ENCODE results near the gene DMPK. TPM values are rescaled to one million over a fixed set of nuclear protein-coding genes. Genes with fewer than 3 reads are reported as not detected.
"Not testable (repeated sequence)": the region's sequence is repeated elsewhere in the genome, so short reads cannot be mapped to it uniquely, and the experiment has no call there.

The DMPK gene
- total RNA-seq, 1 experiment from 2014 or later: 40.5 TPM

DNA sequence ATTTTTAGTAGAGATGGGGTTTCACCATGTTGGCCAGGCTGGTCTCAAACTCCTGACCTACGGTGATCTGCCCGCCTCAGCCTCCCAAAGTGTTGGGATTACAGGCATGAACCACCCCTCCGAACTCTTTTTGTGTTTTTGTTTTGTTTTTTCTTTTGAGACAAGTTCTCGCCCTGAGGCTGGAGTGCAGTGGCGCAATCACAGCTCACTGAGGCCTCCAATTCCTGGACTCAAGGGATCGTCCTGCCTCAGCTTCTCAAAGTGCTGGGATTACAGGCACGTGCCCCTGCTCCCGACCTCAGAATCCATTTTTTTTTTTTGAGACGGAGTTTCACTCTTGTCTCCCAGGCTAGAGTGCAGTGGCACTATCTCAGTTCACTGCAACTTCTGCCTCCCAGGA is 24.6 kb downstream of the DMPK start:
- peak overlapping the region; percentile 64 for H3K27ac Mint-ChIP-seq (ENCODE audit: low read depth, unreplicated experiment)
- peak; percentile 57 for DNase-seq (ENCODE audit: unreplicated experiment)
- no TSS peak for BruUV-seq (replicated peaks)

DNA sequence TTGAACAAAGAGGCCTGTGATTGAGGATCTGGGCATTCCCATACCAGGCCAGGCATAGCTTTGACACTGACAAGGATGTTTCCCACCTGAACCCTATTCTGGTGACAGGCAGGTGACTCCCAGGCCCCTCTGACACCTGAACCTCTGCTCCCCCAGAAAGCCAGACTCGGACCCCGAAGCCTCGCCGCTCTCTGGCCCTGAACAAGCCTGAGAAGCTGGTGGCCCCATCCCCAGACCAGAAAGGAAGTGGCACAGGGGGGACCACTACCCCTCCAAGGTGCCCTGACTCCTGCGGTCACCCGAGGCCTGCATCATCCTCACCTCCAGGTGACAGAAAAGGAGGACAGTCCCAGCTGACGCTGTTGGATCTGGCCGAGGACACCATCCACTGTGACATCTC is 28.0 kb downstream of the DMPK start:
- no peaks in the 10 kb centered on the region for H3K36me3 Mint-ChIP-seq (ENCODE audit: insufficient read depth, unreplicated experiment)
- intact Hi-C loops (cut with micrococcal nuclease): no loop called here
- TF ChIP-seq, protein P1, sequence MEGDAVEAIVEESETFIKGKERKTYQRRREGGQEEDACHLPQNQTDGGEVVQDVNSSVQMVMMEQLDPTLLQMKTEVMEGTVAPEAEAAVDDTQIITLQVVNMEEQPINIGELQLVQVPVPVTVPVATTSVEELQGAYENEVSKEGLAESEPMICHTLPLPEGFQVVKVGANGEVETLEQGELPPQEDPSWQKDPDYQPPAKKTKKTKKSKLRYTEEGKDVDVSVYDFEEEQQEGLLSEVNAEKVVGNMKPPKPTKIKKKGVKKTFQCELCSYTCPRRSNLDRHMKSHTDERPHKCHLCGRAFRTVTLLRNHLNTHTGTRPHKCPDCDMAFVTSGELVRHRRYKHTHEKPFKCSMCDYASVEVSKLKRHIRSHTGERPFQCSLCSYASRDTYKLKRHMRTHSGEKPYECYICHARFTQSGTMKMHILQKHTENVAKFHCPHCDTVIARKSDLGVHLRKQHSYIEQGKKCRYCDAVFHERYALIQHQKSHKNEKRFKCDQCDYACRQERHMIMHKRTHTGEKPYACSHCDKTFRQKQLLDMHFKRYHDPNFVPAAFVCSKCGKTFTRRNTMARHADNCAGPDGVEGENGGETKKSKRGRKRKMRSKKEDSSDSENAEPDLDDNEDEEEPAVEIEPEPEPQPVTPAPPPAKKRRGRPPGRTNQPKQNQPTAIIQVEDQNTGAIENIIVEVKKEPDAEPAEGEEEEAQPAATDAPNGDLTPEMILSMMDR (IDR thresholded peaks at IDR 0.05; ENCODE audit: unreplicated experiment): no peak
- no peaks in the 10 kb centered on the region for H3K9me3 Mint-ChIP-seq (ENCODE audit: unreplicated experiment)
- H3K4me3 Mint-ChIP-seq (ENCODE audit: unreplicated experiment): no peak overlapping the region
- no peak overlapping the region for H3K27ac Mint-ChIP-seq (ENCODE audit: low read depth, unreplicated experiment)
- H3K4me1 Mint-ChIP-seq (ENCODE audit: insufficient read depth, unreplicated experiment): peaks cover 12% of the 10 kb centered on the region
- DNase-seq (ENCODE audit: unreplicated experiment): no peak
- H3K27me3 Mint-ChIP-seq (ENCODE audit: insufficient read depth, unreplicated experiment): no peaks in the 10 kb centered on the region
- POLR2A ChIA-PET: interaction anchor here (1.0 to 6.4 kb wide), 2 partner anchors 13 to 14 kb away, joined by 4 to 58 read pairs; partner anchors contain the start of gene SIX5
- BruUV-seq (replicated peaks): no TSS peak
- CTCF ChIA-PET: interaction anchor here (0.6 to 0.8 kb wide), 2 partner anchors 12 to 45 kb away, joined by 3 read pairs; no protein-coding TSS in a partner anchor

More for the DNA sequence above, 24.6 kb downstream of the DMPK start:
- no peaks in the 10 kb centered on the region for H3K9me3 Mint-ChIP-seq (ENCODE audit: unreplicated experiment)
- no peak overlapping the region for H3K4me3 Mint-ChIP-seq (ENCODE audit: unreplicated experiment)
- CTCF ChIA-PET: interaction anchor here (0.6 to 1.3 kb wide), 7 partner anchors 18 to 1591 kb away, joined by 3 to 5 read pairs (median 3); no protein-coding TSS in a partner anchor
- intact Hi-C loops (cut with micrococcal nuclease): no loop called here
- TF ChIP-seq, protein P1 (IDR thresholded peaks at IDR 0.05; ENCODE audit: unreplicated experiment): no peak
- H3K27me3 Mint-ChIP-seq (ENCODE audit: insufficient read depth, unreplicated experiment): no peaks in the 10 kb centered on the region
- peaks cover 12% of the 10 kb centered on the region for H3K4me1 Mint-ChIP-seq (ENCODE audit: insufficient read depth, unreplicated experiment)
- no peaks in the 10 kb centered on the region for H3K36me3 Mint-ChIP-seq (ENCODE audit: insufficient read depth, unreplicated experiment)
- POLR2A ChIA-PET: interaction anchor here (0.6 to 4.1 kb wide), 4 partner anchors 11 to 116 kb away, joined by 3 to 38 read pairs (median 6); partner anchors contain the start of gene SIX5

DNA sequence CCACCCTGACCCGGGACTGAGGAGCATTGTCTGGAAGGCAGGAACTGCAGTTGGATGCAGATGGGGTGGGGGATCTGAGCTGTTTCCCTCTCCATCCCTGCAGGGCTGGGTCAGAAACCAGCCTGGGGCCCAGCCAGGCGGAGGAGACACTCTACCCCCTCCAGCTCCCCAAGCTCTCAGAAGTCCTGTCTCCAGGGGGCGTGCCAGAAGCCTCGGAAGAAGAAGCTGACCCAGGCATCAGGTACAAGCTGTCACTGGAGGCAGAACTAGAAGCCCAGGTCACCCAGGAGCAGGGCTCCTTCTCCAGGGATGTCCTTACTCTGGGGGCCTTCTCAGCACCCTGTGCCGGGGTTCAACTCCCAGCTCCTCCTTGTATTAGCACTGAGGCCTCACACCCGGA is 28.7 kb downstream of the DMPK start:
- CTCF ChIA-PET: interaction anchor here (0.6 to 0.8 kb wide), 4 partner anchors 13 to 695 kb away, joined by 3 to 5 read pairs (median 3); partner anchors contain the start of gene FBXO46
- Mint-ChIP-seq H3K27me3 (ENCODE audit: insufficient read depth, unreplicated experiment) (no peaks in the 10 kb centered on the region), H3K27ac (ENCODE audit: low read depth, unreplicated experiment) (no peak overlapping the region), H3K9me3 (ENCODE audit: unreplicated experiment) (no peaks in the 10 kb centered on the region), H3K4me1 (ENCODE audit: insufficient read depth, unreplicated experiment) (peaks cover 12% of the 10 kb centered on the region), H3K4me3 (ENCODE audit: unreplicated experiment) (no peak overlapping the region), H3K36me3 (ENCODE audit: insufficient read depth, unreplicated experiment) (no peaks in the 10 kb centered on the region)
- POLR2A ChIA-PET: interaction anchor here (0.9 to 6.4 kb wide), 3 partner anchors 15 to 69 kb away, joined by 3 to 58 read pairs (median 4); partner anchors contain the start of gene SIX5
- BruUV-seq (replicated peaks): no TSS peak
- intact Hi-C loops (cut with micrococcal nuclease): no loop called here
- TF ChIP-seq, protein P1 (IDR thresholded peaks at IDR 0.05; ENCODE audit: unreplicated experiment): no peak
- DNase-seq (ENCODE audit: unreplicated experiment): no peak

DNA sequence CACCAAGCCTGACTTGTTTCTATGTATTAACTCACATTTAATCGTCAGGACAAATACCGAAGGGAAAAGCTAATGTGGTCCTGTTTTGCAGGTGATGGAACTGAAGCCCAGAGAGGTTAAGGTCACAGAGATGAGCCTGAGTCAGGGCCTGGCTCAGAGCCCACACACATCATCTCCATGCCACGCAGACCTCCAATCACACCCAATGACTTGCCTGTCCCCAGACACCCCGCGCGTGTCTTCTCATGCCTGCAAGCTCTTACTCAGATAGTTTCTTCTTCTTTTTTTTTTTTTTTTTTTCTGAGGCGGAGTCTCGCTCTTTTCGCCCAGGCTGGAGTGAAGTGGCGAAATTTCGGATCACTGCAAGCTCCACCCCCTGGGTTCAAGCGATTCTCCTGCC is 29.7 kb downstream of the DMPK start:
- no peaks in the 10 kb centered on the region for H3K9me3 Mint-ChIP-seq (ENCODE audit: unreplicated experiment)
- TF ChIP-seq, protein P1 (IDR thresholded peaks at IDR 0.05; ENCODE audit: unreplicated experiment): no peak
- H3K4me3 Mint-ChIP-seq (ENCODE audit: unreplicated experiment): no peak overlapping the region
- DNase-seq (ENCODE audit: unreplicated experiment): peak; percentile 74
- ChIA-PET POLR2A (interaction anchor here (0.9 to 6.4 kb wide), 8 partner anchors 10 to 68 kb away, joined by 3 to 58 read pairs (median 4); partner anchors contain the start of genes QPCTL and SIX5), CTCF (no interaction called here)
- no peaks in the 10 kb centered on the region for H3K36me3 Mint-ChIP-seq (ENCODE audit: insufficient read depth, unreplicated experiment)
- H3K27me3 Mint-ChIP-seq (ENCODE audit: insufficient read depth, unreplicated experiment): no peaks in the 10 kb centered on the region
- BruUV-seq (replicated peaks): no TSS peak
- peaks cover 9% of the 10 kb centered on the region for H3K4me1 Mint-ChIP-seq (ENCODE audit: insufficient read depth, unreplicated experiment)
- H3K27ac Mint-ChIP-seq (ENCODE audit: low read depth, unreplicated experiment): peak overlapping the region; percentile 65
- intact Hi-C loops (cut with micrococcal nuclease): no loop called here

DNA sequence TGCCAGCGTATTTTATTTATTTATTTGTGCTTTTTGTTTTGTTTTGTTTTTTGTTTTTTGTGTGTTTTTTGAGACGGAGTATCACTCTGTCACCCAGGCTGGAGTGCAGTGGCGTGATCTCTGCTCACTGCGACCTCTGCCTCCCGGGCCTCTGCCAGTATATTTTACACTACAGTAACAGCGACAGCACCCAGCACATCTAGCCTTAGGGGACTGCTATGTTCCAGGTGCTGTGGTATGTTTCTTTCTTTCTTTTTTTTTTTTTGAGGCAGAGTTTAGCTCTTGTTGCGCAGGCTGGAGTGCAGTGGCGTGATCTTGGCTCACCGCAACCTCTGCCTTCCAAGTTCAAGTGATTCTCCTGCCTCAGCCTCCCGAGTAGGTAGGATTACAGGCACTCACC is 30.8 kb downstream of the DMPK start:
- H3K36me3 Mint-ChIP-seq (ENCODE audit: insufficient read depth, unreplicated experiment); H3K9me3 Mint-ChIP-seq (ENCODE audit: unreplicated experiment); H3K4me3 Mint-ChIP-seq (ENCODE audit: unreplicated experiment); BruUV-seq (replicated peaks); H3K4me1 Mint-ChIP-seq (ENCODE audit: insufficient read depth, unreplicated experiment); intact Hi-C loops (cut with micrococcal nuclease); DNase-seq (ENCODE audit: unreplicated experiment); H3K27me3 Mint-ChIP-seq (ENCODE audit: insufficient read depth, unreplicated experiment): not testable (repeated sequence)
- ChIA-PET CTCF (interaction anchor here (0.6 to 0.9 kb wide), 2 partner anchors 47 to 70 kb away, joined by 3 to 4 read pairs; no protein-coding TSS in a partner anchor), POLR2A (interaction anchor here (1.2 to 6.4 kb wide), 2 partner anchors 17 to 59 kb away, joined by 3 to 58 read pairs; partner anchors contain the start of genes QPCTL and SIX5)
- H3K27ac Mint-ChIP-seq (ENCODE audit: low read depth, unreplicated experiment): peak overlapping the region; percentile 17
